Gastrocnemius medialis (tissue), 4 donors: Measurements from ENCODE around the gene IL4R. TPM values are rescaled to one million over a fixed set of nuclear protein-coding genes. Genes with fewer than 3 reads are reported as not detected.
"Not testable (repeated sequence)": the region's sequence is repeated elsewhere in the genome, so short reads cannot be mapped to it uniquely, and the experiment has no call there.

Experiments
- ATAC-seq, 2 donors: fragments of 150-250 bp; one replicate each; pipeline ENCODE4 v1.9.1; 2016
- DNase-seq, 2 donors: peaks; one replicate each; pipeline ENCODE4 v3.0.0-alpha.2; 2019
- H3K27ac ChIP-seq, 4 donors: fragments of 200-600 bp; sonication (generic); 1 replicate in 1 of 4; 2 replicates in 3 of 4; pipeline ENCODE4 v1.5.1; 2016 to 2018; ENCODE audit warnings: mild to moderate bottlenecking in 2 of 4, moderate library complexity in 1 of 4
- H3K27me3 ChIP-seq, 3 donors: fragments of 200-600 bp; sonication (generic) in 2 of 3; 1 replicate in 1 of 3; 2 replicates in 2 of 3; pipeline versions ENCODE4 v1.5.1 to v1.6.0; 2016 to 2019; ENCODE audit warnings: mild to moderate bottlenecking in 1 of 3, moderate library complexity in 1 of 3
- H3K36me3 ChIP-seq, 2 donors: fragments of 200-600 bp; sonication (generic) in 1 of 2; one replicate each; pipeline ENCODE4 v1.5.1; 2017 to 2018
- H3K4me1 ChIP-seq, 2 donors: fragments of 200-600 bp; sonication (generic) in 1 of 2; one replicate each; pipeline ENCODE4 v1.5.1; 2016 to 2017; ENCODE audit warnings: mild to moderate bottlenecking in 2 of 2
- H3K4me3 ChIP-seq, 4 donors: fragments of 200-600 bp; sonication (generic) in 3 of 4; 1 replicate in 1 of 4; 2 replicates in 3 of 4; pipeline ENCODE4 v1.5.1; 2016 to 2019; ENCODE audit warnings: mild to moderate bottlenecking in 2 of 4
- H3K9me3 ChIP-seq, 3 donors: fragments of 200-600 bp; sonication (generic) in 2 of 3; 1 replicate in 1 of 3; 2 replicates in 2 of 3; pipeline ENCODE4 v1.5.1; 2016 to 2019
- POLR2A ChIP-seq, 2 donors: fragments of 450-650 bp; IDR thresholded peaks; one replicate each; pipeline ENCODE4 v1.6.1; 2017; ENCODE audit warnings: antibody characterized with exemption in 2 of 2, mild to moderate bottlenecking in 2 of 2, moderate library complexity in 2 of 2
- in situ Hi-C, 4 donors: fragments of 200-750 bp; cut with MboI; loops; one replicate each; pipeline versions ENCODE4 v1.15.0 to v1.8.0; 2017; ENCODE audit warnings: low sequenced_read_pairs in 4 of 4
- intact Hi-C: fragments of 100-400 bp; cut with DNase I; formaldehyde crosslinking; loops from one replicate; pipeline ENCODE4 v1.15.1; 2023; ENCODE audit warnings: low total_unique reads
- total RNA-seq, 4 donors: library from RNA; depleted of rRNA; stranded (reverse); fragments of >200 nt; gene quantifications; one replicate each; pipeline versions ENCODE4 v1.1.0 to v1.2.3, GENCODE V29; 2016
- TF ChIP-seq, protein P1 (sequence below), 5 experiments: fragments of 450-650 bp in 3 of 5; fragments of 200-600 bp in 2 of 5; sonication (generic) in 2 of 5; IDR thresholded peaks in 4 of 5; conservative IDR thresholded peaks in 1 of 5; 1 replicate in 4 of 5; 2 replicates in 1 of 5; pipeline ENCODE4 v1.5.1; 2016 to 2019; ENCODE audit warnings: antibody characterized with exemption in 5 of 5, mild to moderate bottlenecking in 3 of 5, moderate library complexity in 3 of 5

The IL4R gene
- total RNA-seq, 4 donors from 2014 or later = 4.5 to 7.4 (median 6.5) TPM

DNA sequence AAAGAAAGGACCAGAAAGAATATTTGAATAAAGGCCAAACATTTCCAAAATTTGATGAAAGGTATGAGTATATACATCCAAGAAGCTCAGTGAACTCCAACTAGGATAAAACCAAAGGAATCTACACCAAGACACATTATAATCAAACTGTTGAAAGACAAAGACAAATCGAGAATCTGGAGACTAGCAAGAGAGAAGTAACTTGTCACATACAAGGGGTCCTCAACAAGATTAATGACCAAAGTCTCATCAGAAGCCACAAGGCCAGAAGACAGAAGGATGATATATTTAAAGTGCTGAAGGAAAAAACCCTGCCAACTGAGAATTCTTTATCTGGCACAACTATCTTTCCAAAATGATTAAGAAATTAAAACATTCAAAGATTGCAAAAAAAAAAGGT is 78.9 kb downstream of the IL4R start:
- peaks cover 0 to 4% (median 0%) of the 10 kb centered on the region in 3 donors for H3K27me3 ChIP-seq
- H3K4me3 ChIP-seq = no peak overlapping the region
- no peak for DNase-seq
- TF ChIP-seq, protein P1, sequence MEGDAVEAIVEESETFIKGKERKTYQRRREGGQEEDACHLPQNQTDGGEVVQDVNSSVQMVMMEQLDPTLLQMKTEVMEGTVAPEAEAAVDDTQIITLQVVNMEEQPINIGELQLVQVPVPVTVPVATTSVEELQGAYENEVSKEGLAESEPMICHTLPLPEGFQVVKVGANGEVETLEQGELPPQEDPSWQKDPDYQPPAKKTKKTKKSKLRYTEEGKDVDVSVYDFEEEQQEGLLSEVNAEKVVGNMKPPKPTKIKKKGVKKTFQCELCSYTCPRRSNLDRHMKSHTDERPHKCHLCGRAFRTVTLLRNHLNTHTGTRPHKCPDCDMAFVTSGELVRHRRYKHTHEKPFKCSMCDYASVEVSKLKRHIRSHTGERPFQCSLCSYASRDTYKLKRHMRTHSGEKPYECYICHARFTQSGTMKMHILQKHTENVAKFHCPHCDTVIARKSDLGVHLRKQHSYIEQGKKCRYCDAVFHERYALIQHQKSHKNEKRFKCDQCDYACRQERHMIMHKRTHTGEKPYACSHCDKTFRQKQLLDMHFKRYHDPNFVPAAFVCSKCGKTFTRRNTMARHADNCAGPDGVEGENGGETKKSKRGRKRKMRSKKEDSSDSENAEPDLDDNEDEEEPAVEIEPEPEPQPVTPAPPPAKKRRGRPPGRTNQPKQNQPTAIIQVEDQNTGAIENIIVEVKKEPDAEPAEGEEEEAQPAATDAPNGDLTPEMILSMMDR (IDR thresholded peaks at IDR 0.05 in 4 of 5, conservative IDR thresholded peaks at IDR 0.05 in 1 of 5) = no peak
- no peak for TF ChIP-seq POLR2A (IDR thresholded peaks at IDR 0.05)
- no peaks in the 10 kb centered on the region for H3K36me3 ChIP-seq
- no peak for ATAC-seq
- no peak overlapping the region for H3K27ac ChIP-seq
- peaks cover 0 to 4% (median 2%) of the 10 kb centered on the region in 3 donors for H3K9me3 ChIP-seq
- no peaks in the 10 kb centered on the region for H3K4me1 ChIP-seq
- in situ Hi-C loops (no loop called here), intact Hi-C loops (no loop called here)

DNA sequence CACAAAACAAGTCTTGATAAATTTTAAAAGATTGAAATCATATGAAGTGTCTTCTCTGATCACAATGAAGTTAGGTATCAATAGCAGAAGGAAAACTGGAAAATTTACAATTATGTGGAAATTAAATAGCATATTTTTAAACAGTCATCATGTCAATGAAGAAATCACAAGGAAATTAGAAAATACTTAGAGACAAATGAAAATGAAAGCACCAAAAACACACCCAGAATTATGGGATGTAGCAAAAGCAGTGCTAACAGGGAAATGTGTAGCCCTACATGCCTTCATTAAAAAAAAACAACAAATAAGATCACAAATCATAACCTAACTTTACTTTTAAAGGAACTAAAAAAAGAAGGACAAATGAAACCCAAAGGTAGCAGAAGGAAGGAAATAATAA is 80.7 kb downstream of the IL4R start:
- no peak overlapping the region for H3K4me3 ChIP-seq
- peaks cover 0 to 4% (median 2%) of the 10 kb centered on the region in 3 donors for H3K9me3 ChIP-seq
- no peaks in the 10 kb centered on the region for H3K4me1 ChIP-seq
- TF ChIP-seq POLR2A (IDR thresholded peaks at IDR 0.05) = no peak
- TF ChIP-seq, protein P1 (IDR thresholded peaks at IDR 0.05 in 4 of 5, conservative IDR thresholded peaks at IDR 0.05 in 1 of 5) = no peak
- H3K27ac ChIP-seq = no peak overlapping the region
- DNase-seq (no peak), ATAC-seq (no peak)
- intact Hi-C loops = no loop called here
- in situ Hi-C loops = no loop called here
- H3K36me3 ChIP-seq = no peaks in the 10 kb centered on the region
- H3K27me3 ChIP-seq = peaks cover 0 to 4% (median 0%) of the 10 kb centered on the region in 3 donors

DNA sequence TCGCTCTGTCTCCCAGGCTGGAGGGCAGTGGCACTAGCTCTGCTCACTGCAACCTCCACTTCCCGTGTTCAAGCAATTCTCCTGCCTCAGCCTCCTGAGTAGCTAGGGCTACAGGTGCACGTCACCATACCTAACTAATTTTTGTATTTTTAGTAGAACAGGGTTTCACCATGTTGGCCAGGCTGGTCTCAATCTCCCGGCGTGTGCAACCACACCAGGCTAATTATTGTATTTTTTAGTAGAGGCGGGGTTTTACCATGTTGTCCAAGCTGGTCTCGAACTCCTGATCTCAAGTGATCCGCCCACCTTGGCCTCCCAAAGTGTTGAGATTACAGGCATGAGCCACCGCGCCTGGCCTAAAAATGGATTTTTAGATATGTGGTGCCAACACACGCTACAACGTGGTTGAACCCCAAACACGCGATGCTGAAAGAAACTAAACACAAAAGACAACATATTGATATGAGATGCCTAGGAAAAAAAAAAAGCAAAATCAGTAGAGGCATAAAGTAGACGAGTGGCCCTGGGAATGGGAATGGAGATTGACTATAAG is 84.6 kb downstream of the IL4R start:
- H3K36me3 ChIP-seq, H3K4me1 ChIP-seq, ATAC-seq, H3K4me3 ChIP-seq, H3K27ac ChIP-seq, DNase-seq, intact Hi-C loops, H3K27me3 ChIP-seq, in situ Hi-C loops, H3K9me3 ChIP-seq: not testable (repeated sequence)

DNA sequence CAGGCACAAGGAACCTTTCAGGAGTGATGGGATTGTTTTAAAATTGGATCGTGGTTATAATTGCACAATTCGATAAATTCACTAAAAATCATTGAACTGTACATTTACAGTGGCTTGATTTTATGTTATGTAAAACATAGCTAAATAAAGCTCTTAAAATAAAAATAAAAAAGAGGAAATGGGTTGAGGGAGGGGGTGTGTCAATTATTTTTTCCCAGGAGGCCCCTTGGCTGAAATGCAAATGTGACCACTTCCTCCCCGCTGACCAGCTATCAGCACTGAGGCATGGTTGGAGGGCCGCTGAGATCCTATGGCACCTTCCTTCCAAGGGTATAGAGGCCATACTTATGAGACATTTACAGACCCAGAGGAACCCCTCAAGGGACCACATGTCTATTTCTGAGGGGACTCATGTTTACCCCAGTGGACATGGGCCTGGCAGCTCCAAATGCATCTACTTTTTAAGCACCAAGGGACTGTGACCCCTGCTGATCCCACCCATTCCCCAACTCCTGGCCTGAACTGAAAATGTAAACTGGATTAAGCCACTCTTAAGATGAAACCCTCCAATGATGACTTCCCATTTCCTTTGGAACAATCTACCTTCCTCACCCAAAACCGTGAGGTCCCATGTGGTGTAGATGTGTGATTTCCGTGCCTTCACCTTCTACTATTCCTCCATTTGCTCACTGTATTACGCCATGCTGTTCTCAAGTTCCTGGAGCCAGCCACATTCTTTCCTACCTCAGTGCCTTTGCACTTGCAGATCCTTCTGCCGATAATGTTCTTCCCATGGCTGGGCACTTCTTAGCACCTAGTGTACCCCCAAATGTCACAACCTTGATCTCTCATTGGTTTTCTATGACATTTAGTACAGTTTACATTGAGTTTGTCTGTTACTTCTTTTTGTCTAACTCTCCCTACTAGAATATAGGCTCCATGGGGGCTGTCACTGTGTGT is 85.4 kb downstream of the IL4R start:
- TF ChIP-seq, protein P1 (IDR thresholded peaks at IDR 0.05 in 4 of 5, conservative IDR thresholded peaks at IDR 0.05 in 1 of 5) = no peak
- no peak for TF ChIP-seq POLR2A (IDR thresholded peaks at IDR 0.05)
- in situ Hi-C loops = no loop called here
- Histone ChIP-seq H3K36me3 (no peaks in the 10 kb centered on the region), H3K4me3 (no peak overlapping the region), H3K4me1 (no peaks in the 10 kb centered on the region), H3K27ac (no peak overlapping the region), H3K27me3 (peaks cover 0 to 10% (median 0%) of the 10 kb centered on the region in 3 donors), H3K9me3 (no peaks in the 10 kb centered on the region)
- no peak for ATAC-seq
- no peak for DNase-seq
- intact Hi-C loops = no loop called here

DNA sequence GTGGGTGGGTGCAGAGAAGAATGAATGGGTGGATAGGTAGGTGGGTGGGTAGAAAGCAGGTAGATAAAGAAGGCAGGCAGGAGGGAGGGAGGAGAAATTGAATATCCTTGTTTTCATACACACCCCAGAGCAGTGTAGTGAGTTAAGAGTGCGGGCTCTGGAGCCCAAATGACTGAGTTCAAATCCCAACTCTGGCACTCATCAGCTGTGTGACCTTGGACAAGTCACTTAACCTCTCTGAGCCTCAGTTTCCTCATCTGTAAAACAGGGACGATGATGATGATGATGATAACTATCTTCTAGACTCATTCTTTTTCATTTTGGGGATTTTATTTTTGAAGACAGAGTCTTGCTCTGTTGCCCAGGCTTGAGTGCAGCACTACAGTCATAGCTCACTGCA is 86.2 kb downstream of the IL4R start:
- Histone ChIP-seq H3K27ac (no peak overlapping the region), H3K4me3 (no peak overlapping the region), H3K27me3 (peaks cover 0 to 10% (median 4%) of the 10 kb centered on the region in 3 donors), H3K9me3 (no peaks in the 10 kb centered on the region), H3K4me1 (no peaks in the 10 kb centered on the region), H3K36me3 (no peaks in the 10 kb centered on the region)
- DNase-seq = no peak
- in situ Hi-C loops = loop anchor here in 1 of 4 donors (25.0 kb wide), 1 partner anchor 88 kb away; the partner anchor contains the start of gene IL4R
- no peak for ATAC-seq
- no peak for TF ChIP-seq POLR2A (IDR thresholded peaks at IDR 0.05)
- TF ChIP-seq, protein P1 (IDR thresholded peaks at IDR 0.05 in 4 of 5, conservative IDR thresholded peaks at IDR 0.05 in 1 of 5) = no peak
- intact Hi-C loops = no loop called here
